Right hindlimb (tissue), 1 donor: ENCODE results near the gene SNAP23.

Source experiments
- DNase-seq: peaks from one replicate; pipeline ENCODE4 v3.0.0-alpha.2; 2018

Gene SNAP23

DNA sequence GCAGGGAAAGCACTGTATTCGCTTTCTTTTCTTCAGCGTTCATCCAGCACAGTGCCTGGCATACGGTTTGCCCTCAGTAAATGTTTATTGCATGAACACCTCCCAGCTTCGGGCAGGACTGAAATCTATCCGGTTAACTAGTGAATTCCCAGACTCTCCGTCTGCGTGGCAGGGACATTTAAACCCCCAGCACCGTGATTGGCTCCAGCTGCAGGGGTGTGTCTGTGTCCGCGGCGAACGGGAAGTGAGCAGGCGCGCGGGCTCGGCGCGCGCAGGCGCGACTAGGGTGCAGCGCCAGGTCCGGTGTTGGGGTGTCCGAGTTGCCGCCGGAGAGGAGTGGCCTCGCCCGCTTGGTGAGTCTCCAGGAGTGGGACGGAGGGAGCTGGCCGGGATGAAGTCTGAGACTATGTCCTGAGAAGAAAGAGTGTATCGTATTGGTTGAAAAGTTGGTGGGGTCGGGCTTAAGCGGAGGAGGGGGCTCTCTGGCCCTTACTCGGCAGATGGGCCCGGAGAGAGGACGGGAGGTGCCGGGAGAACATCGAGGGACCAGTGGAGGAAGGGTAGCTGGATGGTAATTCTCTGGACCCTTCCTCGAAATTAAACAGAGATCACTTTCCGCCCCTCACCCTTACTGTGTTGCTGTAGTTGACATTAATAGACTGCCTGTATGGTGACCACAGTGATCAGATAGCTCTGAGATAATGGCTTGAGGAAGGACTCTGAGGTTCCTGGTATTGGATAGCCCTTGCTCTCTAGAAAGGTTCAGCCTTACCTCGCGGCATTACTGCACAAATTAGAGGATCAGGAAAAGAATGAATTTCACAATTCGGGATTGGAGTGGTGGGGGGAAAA, at the start of gene SNAP23:
TSS of gene SNAP23 (plus strand) at position 274 of the 852 bp plus-strand sequence. CDS start 16,213 bp downstream, outside the sequence.
- peak; percentile 97 for DNase-seq

DNA sequence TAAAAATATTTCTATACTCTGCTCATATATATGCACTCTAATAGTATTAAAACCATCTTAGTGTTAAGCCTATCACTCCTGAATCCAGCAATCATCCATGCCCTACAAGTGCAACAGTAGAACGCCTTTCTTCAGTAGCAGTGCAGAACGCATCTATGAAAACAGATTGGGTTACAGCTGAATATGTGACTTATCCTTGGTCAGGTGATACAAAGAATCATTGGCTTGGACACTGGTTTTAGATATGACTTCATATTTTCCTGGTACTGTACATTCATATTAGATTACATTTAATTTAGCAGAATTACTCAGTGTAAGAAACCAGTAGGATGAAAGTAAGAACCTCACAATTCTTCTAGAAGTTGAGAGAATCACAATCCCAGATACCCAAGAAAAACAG, 47.8 kb upstream of the SNAP23 start:
- no peak for DNase-seq

DNA sequence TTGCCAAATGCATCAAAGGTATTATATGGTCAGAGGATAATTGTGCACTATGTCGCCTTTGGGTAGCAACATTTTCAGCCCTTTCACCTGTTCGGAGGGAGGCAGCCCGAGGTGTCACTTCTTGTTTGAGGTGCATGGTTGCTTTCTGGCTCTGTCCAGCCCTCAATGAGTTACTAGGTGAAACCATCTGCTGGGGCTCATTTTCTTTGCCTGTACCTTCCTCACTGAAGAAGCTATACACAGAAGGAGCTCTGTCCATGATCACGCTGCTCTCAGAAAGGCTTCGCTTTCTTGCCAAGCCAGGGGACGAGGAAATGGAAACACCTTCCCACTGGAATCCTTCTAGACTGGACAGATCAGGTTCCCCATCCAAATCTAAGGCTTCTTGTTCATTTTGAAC, 47.2 kb upstream of the SNAP23 start:
- no peak for DNase-seq

DNA sequence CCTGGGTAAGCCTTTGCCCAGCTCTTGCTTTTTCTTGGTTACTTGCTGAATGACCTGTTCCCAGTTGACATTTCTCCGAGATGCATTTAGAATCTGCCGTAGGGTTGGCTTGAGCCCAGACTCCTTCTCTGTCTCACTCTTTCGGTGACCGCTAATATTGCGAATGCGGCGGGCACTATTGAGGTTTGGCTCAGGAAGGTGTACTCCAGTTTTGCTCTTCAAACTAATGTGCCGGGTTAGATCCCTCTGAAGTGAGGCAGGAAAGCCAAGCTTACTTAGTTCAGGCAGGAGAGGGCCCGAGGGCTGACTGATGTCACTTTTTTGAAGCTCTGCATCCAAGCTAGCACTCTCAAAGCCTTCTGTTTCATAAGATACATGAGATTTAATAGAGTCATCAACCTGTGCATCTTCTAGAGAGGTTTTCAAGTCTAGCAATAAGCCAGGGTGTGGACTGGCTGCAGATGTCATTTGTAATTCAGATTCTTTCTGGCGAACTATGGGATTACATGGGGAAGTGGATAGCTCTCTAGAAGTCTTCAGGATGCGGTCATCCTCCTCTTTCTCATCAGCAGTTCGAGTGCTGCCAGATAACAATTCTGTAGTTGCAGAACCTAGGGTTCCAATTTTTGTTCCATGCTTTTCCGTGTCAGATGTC, 45.5 kb upstream of the SNAP23 start:
- DNase-seq, result no peak

DNA sequence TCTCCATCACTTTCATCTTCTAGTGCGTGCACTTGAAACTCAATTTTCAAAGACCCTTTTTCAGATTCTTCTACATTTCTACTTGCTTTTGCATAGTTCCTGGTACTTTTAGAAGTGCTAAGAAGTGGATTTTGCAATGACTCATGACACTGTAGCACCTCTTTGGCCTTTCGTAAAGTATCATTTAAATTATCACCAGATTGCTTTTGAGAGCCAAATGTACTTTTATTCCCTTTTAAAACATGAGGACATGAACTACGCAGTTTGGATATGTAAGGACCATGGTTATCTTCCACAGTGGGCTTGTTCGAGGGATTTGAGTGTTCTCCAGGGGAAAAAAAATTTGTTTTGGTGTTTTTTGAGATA, 45.0 kb upstream of the SNAP23 start:
- no peak for DNase-seq

DNA sequence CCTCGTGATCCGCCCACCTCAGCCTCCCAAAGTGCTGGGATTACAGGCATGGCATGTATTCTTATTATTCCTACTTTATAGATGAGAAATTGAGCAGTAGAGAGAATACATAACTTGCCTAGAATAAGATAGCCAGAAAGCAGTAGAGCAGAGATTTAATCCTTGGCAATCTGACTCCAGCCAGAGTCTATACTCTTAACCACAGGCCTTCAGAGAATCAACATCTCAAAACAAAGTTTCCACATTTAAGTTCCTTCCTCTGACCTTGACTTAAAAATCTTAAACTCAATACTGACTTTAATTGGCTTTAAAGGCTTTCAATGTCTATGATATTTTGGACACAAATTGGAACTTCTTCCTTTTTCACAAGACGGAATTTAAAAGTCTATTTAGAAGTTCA, 41.6 kb upstream of the SNAP23 start:
- DNase-seq, result no peak

DNA sequence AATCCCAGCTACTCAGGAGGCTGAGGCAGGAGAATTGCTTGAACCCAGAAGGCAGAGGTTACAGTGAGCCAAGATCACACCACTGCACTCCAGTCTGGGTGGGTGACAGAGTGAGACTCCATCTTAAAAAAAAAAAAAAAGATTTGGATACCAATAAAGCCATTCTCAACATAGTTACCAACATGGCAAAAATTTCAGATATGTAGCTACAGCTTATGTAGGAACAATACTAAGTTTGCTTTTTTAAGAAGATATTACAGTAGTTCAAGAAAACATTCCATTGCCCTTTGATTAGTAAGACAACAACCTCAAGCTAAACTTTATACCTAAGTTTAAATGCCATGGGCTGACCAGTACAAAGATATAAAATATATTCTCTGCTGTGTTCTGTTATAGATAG, 38.9 kb upstream of the SNAP23 start:
- no peak for DNase-seq

DNA sequence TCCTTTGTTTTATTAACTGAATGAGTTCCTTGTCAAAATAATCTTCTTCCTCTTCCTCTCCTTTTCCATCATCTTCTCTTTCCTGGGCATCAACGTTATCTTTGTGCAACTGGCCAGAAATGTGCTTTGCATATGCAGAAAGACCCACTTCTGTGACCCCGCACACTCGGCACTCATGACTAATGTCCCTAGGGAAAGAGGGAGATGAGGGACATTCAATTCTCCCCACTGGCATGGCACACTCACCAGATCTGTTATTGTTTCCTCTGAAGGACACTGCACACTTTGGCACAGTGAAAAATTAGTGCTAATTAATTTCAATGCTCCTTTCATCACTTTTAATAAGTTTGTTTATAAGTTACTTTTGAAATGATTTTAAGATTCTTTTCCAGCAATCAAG, 38.5 kb upstream of the SNAP23 start:
- no peak for DNase-seq

DNA sequence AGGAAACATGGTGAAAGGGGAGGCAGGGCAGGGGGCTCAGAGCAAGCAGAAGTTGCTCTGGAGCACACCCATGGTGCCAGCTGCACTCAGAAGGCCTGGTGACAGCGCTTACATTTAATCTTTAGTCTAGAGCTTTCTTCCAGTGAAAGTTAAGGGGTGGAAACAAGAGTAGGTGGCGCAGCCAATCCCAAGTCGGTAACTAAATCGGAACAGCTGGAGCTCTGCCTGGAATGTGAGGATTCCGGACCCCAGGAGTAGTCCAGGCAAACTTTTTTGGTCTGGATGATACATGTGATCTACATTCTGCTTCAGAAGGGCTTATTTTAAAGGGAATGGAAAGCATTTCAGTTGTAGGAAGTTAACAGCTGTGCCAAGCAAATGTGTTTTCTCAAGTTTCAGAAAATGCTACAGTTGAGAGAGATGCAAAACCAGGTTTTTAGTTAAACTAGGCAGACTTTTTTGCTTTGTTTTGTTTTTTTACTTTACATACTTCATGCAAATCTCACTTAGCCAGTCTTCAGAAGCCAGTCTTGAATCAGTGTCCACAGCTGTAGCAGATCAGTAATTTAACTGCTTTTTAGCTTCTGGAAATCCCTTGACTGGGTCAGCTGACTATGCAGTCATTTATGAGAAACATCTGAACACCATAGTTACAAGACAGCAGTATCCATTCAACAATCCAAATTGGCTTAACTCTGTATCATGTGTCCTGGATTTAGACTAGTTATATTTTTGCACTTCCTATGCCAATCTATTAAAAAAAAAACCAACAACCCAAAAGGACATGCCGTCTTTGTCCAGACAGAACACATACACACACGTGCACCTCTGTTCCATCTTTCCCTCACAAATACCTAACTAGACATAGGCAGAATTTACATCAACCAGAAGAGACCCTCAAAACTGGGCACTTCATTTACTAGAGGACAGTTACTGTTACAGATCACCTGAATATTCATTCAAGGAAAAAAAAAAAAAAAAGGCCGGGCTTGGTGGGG, 37.7 kb upstream of the SNAP23 start:
- peak; percentile 96 for DNase-seq

DNA sequence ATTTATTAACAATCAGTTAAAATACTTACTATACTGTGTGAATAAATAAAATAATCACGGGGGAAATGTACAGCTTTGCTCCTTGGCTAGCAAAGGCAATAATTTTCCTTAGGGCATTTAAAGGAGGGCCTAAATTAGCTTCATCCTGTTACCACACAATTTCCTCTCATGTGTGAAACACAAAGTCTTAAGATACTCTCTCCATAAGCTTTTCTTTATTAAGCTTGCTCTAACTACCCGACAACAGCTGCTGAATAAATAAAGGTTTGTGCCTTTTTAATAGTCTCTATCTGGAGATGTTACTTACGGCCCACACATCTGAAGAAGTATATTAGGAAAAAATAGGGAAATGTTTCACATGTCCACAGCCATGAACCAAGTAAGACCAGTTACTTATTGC, 34.2 kb upstream of the SNAP23 start:
- DNase-seq, result no peak

DNA sequence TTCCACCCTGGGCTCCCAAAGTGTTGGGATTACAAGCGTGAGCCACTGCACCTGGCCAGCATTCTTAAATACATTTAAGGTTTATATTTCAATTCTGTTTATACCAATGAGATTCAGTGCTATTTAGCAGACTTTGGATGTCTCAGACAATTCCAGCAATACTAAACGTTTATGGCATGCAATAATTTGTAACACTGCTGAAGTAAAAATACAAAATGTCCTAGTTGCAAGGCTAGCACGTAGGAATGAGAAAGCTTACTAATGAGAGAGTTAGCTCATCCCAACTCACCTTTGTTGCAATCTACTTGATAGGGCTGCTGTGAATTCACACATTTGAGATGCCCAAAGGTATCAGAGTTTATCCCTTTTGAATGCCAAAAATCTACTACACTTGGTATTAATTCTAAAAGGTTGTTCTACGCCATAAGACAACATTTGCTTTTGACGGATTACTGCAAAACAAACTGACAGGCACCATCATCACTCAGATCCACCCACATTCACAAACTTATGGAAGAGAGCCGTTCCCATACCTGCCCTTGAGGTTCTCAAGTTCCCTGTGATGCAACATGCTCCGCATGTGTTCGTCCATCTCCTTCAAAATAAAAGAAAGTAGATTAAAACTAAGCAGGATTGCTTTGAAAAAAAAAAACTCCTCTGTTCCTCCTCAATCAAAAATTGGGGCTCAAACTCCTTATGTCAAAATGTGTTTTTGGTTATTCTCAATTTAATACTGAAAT, 29.7 kb upstream of the SNAP23 start:
- DNase-seq, result no peak

DNA sequence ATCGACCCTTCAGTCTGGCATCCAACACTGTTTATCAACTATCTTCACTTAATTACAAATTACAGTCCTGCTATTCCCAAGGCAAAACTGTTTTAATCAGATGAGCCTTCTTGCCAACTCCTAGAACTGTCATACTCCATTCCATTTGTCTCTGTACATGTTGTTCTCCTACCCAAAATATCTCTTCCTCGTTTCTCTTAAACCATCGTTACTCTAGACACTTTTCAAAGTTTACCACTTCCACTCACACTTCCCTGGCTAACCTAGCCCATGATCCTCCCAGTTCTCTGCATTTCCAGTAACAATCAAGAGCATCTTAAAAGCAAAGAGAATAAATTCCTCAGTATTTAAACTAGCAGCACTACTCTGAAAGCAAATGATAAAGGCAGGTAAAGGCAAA, 24.4 kb upstream of the SNAP23 start:
- DNase-seq, result no peak

DNA sequence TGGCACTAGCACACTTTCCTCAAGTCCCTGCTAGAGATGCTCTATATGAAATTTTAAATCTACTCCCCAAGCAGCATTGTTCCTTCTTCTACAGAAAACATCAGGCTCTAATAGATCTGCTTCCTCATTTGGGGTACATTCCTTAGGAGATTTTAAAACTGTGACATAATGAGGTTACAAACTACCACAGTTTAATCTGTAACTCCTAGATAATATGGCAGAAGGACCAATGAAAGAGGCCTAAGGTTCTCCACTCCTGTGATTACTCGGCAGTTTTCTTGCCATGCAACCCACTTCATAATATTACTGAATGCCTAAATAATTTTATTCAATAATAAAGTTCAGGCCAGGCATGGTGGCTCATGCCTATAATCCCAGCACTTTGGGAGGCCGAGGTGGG, 20.6 kb upstream of the SNAP23 start:
- DNase-seq, result no peak

DNA sequence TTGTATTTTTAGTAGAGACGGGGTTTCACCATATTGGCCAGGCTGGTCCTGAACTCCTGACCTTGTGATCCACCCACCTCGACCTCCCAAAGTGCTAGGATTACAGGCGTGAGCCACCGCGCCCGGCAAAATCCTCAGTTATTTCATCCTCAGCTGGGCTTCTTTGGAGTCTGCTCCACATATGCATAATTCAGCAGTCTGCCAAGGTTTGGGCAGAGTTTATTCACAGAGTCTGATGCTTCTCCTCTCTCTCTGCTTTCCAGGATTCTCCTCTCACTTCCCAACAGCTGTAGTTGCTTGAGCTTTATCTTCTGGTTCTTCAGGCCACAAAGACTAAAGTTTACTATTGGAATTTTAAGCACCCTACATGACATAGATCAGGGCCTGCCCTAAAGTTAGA, 12.7 kb upstream of the SNAP23 start:
- DNase-seq, result no peak

DNA sequence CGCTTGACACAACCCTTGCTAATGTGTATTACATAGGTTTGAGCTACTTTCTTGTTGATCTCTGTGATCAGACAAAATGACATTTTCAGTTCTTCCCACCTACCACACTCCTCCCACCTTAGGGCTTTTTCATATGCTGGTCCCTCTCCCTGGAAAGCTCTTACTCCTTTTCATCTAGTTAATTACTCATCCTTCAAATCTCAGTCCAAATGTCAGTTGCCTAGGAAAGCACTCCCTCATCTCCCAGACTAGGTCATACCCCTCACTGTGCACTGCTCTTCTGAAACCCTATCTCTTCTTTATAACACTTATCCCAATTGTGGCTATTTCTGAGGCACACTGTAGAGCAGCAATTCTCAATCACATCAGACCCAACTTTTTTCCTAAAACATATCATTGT, 11.8 kb upstream of the SNAP23 start:
- no peak for DNase-seq

DNA sequence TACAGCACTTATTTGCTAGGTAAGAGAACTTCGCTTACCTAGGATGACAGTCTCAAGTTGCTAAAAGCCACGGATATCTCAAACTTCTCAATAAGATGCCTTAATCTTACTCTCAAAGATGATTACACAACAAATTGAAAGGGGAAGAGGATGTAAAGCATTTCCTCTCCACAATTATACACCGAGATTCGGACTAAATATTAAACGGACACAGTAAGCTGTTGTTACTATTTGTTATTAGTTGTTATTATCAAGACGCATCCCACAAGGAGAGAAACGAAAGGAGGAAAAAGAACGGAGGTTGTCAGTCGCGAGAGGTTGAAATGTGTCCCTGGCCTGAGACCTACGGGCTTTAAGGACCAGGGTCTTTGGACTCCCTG, 5.2 kb upstream of the SNAP23 start:
- DNase-seq, result no peak

DNA sequence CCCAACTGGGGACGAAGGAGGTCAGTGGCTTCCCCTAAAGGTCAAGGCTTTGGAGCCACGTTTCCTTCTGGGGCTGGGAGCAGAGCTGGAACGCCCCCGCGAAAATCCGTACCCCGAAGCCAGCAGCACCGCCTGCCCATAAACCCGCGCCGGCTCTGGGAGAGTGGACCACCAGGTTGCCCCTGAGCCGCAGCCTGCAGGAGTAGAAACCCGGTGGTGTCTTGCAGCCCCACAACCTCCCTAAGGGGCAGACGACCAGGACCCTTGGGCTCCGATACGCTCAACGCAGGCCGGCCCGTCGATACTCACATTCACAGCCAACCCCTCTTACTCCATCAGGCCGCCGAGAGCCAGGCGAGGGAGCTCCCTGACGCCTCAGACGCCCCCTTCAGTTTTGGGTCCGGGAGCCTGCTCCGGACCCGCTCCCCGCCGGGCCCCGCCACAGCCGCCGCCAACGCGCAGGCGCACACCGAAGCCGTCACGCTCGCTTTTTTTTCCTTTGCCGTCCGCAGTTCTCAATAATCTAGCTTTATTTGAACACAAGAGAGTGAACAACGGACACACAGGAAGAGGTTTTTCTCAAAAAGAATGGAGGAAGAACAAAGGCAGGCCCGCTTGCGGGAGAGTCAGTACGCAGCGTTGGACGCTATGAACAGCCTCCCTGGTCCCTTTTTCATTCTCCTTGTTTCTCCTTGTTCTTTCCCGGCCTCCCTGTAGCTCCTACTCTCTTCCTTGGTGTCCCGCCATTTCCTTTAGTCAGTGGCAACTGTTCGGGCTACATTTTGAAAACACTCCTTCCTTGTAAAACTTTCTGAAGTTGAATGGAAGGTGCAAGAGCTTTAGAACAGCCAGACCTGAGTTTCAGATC, 4.5 kb upstream of the SNAP23 start, which contains the start of gene ZNF106:
TSS of gene ZNF106 (minus strand) at position 471 of the 868 bp plus-strand sequence. CDS start 18,852 bp downstream, outside the sequence.
- peak; percentile 95 for DNase-seq

DNA sequence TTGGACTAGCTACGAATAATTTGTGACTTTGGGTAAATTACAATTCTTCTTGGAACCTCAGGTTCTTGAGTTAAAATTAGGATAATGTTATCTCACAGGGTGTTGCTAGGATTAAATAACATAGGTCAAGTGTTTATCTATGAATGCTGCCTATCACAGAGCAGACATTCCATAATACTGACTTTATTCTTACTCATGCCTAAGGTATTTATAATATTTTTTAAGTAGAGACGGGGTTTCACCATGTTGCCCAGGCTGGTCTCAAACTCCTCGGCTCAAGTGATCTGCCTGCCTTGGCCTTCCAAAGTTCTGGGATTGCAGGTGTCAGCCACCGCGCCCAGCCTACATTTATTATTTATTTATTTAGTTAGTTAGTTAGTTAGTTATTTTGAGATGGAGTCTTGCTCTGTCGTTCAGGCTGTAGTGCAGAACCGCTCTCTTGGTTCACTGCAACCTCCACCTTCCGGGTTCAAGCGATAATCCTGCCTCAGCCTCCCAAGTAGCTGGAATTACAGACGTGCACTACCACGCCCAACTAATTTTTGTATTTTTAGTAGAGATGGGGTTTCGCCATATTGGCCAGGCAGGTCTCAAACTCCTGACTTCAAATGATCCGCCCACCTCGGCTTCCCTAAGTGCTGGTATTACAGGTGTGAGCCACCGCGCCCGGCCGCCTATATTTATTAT, 3.8 kb upstream of the SNAP23 start:
- no peak for DNase-seq

DNA sequence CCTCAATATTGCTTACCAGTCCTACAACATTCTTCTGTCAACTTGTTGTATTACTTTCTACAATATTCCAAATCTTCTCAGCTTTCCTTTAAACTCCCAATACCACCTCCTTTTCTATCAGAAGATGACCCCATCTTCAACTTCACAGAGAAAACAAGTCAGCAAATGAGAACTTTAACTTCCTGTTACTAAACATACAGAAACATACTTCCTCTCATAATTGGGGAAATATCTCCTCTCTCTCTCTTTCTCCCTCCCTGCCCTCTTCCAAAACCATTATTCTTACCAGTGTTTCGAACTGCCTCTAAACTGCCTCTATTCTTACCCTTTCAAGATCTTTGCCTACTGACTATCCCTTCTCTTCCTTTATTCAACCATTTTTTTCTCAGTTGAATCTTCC, 1.8 kb upstream of the SNAP23 start:
- no peak for DNase-seq

DNA sequence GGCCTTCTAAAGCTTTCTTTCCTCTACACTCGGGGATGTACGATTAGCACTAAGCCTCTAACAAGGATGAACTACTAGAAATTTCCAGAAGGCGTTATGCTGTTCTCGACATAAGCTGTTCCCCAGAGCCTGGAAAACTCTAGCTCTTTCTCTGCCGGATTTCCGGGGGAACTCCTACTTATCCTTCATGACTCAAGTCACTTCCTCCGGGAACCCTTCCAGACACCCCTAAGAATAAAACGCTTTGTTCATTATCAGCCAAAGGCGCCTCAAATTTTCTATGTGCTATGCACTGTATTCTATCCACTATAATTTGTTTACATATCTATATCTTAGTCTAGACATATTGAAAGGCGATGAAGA, 455 bp upstream of the SNAP23 start:
- peak; percentile 49 for DNase-seq
